HG02973 (cell line): ENCODE measurements around the gene MRPL22.
"Not testable (repeated sequence)": the region's sequence is repeated elsewhere in the genome, so short reads cannot be mapped to it uniquely, and the experiment has no call there.

Source experiments
- ATAC-seq: cut with Tn5 transposase; IDR thresholded peaks from one replicate; pipeline ENCODE4 v1.9.1; 2021; ENCODE audit warnings: moderate library complexity; ENCODE audit not compliant: unreplicated experiment

The MRPL22 gene

GRCh38 chr5:154940772-154941620 lies at the start of gene MRPL22:
Gene MRPL22 (plus strand): TSS chr5:154941073. CDS start chr5:154941111, 38 bp downstream.
- peak; percentile 51 for ATAC-seq

- no peak for ATAC-seq
Measured at GRCh38 chr5:154892369-154892771, 48.5 kb upstream of the MRPL22 start.

- no peak for ATAC-seq
Measured at GRCh38 chr5:154893381-154893780, 47.5 kb upstream of the MRPL22 start.

- no peak for ATAC-seq
Measured at GRCh38 chr5:154895606-154896561, 45.0 kb upstream of the MRPL22 start.

GRCh38 chr5:154896562-154897165 lies 44.2 kb upstream of the MRPL22 start:
- no peak for ATAC-seq

- ATAC-seq = no peak
Measured at GRCh38 chr5:154898210-154898609, 42.7 kb upstream of the MRPL22 start.

- no peak for ATAC-seq
Measured at GRCh38 chr5:154899151-154899816, 41.6 kb upstream of the MRPL22 start.

GRCh38 chr5:154900066-154900465 lies 40.8 kb upstream of the MRPL22 start:
- no peak for ATAC-seq

GRCh38 chr5:154901276-154901675 lies 39.6 kb upstream of the MRPL22 start:
- no peak for ATAC-seq

GRCh38 chr5:154901913-154902312 lies 39.0 kb upstream of the MRPL22 start:
- ATAC-seq = no peak

- ATAC-seq = not testable (repeated sequence)
Measured at GRCh38 chr5:154905601-154906000, 35.3 kb upstream of the MRPL22 start.

- ATAC-seq = no peak
Measured at GRCh38 chr5:154916874-154917273, 24.0 kb upstream of the MRPL22 start.

- ATAC-seq = no peak
Measured at GRCh38 chr5:154917757-154918156, 23.1 kb upstream of the MRPL22 start.

- no peak for ATAC-seq
Measured at GRCh38 chr5:154923441-154924430, 17.1 kb upstream of the MRPL22 start.

GRCh38 chr5:154933537-154933936 lies 7.3 kb upstream of the MRPL22 start:
- ATAC-seq = no peak

- no peak for ATAC-seq
Measured at GRCh38 chr5:154934881-154935280, 6.0 kb upstream of the MRPL22 start.

- no peak for ATAC-seq
Measured at GRCh38 chr5:154937186-154937717, 3.6 kb upstream of the MRPL22 start.

GRCh38 chr5:154937718-154938466 lies 3.0 kb upstream of the MRPL22 start, which contains the start of gene GEMIN5:
Gene GEMIN5 (minus strand): TSS chr5:154938211. CDS start chr5:154938133, 78 bp downstream.
- peak; percentile 81 for ATAC-seq
